GM12801 (cell line): ENCODE data around the gene RTF2.

ENCODE experiments used
- TF ChIP-seq, protein P1 (sequence below): IDR thresholded peaks from one replicate; pipeline ENCODE4 v1.5.1; 2011; ENCODE audit warnings: control low read depth; ENCODE audit not compliant: insufficient read length; ENCODE audit errors: extremely low read depth

The RTF2 gene

DNA sequence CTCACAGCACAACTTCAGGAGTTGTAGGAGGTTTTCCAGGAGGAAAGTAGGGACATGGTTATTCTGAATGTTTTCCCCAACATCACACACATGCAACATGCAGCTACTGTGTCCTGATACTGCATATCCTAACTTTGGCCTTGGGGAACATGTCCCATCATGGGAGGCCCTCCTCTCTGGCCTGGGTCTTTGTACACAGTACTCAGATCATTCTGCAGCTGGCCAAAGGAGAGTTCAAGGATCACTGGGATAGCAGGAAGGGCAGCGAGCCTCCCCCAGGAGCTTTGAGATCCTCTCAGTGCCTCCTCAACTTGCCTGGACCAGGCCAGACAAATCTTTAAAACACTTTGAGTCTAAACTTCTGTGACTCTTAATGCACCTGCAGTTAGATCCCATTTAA, 43.5 kb upstream of the RTF2 start:
- TF ChIP-seq, protein P1, sequence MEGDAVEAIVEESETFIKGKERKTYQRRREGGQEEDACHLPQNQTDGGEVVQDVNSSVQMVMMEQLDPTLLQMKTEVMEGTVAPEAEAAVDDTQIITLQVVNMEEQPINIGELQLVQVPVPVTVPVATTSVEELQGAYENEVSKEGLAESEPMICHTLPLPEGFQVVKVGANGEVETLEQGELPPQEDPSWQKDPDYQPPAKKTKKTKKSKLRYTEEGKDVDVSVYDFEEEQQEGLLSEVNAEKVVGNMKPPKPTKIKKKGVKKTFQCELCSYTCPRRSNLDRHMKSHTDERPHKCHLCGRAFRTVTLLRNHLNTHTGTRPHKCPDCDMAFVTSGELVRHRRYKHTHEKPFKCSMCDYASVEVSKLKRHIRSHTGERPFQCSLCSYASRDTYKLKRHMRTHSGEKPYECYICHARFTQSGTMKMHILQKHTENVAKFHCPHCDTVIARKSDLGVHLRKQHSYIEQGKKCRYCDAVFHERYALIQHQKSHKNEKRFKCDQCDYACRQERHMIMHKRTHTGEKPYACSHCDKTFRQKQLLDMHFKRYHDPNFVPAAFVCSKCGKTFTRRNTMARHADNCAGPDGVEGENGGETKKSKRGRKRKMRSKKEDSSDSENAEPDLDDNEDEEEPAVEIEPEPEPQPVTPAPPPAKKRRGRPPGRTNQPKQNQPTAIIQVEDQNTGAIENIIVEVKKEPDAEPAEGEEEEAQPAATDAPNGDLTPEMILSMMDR, result no peak

DNA sequence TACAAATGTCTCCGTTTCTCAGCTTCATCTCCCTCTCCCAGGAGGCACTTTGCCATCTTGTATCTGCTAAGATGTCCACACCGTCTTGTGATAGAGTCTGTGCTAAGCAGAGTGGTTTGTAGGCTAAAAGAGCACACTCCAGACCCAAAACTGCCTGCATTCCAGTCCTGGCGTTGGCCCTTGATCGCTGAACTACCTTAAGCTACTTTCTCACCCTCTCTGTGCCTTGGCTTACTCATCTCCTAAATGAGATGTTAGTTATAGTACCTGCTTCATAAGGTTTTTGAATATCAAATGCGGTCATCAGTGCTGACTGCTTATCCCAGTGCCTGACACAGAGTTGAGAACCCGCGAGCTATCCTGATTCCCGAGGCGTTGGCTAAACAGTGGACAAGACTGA, 42.4 kb upstream of the RTF2 start:
- TF ChIP-seq, protein P1, result no peak

DNA sequence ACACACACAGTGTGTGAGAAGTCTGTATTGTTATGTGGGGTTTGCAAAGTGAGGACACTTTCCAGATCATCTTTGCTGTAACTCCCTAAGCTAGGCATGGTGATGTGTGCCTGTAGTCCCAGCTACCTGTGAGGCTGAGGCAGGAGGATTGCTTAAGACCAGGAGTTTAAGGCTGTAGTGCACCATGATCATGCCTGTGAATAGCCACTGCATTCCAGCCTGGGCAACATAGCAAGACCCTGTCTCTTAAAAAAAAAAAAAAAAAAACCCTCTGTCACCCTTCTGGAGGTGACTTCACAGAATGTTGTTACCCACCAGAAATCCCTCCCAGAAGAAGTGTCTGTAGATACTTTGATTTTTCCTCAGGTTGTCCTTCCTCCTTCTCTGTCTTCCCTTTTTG, 41.5 kb upstream of the RTF2 start:
- TF ChIP-seq, protein P1, result no peak

DNA sequence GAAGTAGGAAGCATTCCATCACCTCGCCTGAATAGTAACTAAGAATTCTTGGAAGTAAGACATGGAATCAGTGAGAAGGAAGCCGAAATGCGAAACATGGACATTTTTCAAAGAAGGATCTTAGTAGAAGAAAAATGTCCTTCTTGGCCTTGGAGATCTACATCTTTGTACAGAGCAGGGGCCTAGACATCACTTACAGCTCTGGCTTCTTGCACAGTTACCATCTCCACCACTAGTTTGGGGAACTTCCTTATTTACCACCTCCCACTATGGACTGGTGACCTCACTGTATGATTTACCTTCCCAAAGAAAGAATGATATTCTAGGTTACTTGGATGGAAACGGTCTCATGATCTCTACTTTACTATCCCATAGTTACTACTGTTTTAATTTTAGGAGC, 40.6 kb upstream of the RTF2 start:
- TF ChIP-seq, protein P1, result no peak

DNA sequence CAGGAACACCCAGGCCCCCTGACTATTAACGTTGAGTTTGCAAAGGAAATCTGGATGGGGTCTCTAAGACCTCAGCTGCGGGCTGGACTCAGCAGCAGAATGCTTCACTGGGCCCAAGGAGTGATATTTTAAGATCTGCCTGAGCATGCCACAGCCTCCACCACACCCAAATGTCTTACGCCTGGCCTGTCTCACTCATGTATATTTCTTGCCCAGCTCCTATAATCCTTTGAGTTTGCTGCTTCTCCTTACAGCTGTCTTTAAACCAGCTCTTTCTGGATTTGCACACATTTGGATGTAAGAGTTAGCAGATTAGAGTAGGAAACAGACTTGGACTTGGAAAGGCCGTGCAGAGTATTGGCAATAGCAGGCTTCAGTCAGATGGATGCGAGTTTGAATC, 40.0 kb upstream of the RTF2 start:
- TF ChIP-seq, protein P1, result no peak

DNA sequence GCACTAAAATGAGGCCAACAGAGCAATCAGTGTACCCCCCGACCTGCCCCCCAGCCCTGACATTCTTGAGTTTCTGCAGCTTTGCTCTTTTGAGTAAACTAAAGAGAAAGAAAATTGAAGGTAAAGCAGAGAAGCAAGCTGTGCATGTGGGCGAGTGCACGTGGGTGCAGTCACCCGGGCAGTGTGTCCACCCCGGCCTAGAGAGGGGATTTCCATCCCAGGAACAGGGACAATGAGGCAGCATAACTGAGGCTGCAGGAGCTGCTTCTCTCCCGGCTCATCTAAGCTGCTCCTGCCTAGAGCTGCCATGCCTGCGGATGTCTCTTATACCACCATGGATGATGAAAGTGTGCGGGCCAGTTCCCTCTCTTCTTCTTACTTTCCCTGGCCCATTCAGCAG, 39.5 kb upstream of the RTF2 start:
- TF ChIP-seq, protein P1, result no peak

DNA sequence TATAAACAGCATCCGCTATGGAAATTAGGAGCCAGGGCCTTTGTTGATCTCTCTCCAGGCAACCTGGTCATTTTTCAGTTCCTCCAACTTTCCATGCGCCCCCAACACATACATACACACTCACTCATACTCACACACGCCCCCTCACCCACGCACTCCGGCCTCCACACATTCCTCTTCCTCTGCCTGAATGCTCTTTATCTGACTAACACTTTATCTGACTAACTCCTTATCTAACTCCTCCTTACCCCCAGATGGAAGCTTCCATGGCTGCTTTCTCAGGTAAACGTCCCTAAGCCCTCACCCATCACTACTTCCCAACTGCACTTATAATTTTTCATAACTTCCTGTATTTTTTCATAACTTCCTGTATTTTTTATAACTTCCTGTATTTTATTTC, 38.9 kb upstream of the RTF2 start:
- TF ChIP-seq, protein P1, result no peak

DNA sequence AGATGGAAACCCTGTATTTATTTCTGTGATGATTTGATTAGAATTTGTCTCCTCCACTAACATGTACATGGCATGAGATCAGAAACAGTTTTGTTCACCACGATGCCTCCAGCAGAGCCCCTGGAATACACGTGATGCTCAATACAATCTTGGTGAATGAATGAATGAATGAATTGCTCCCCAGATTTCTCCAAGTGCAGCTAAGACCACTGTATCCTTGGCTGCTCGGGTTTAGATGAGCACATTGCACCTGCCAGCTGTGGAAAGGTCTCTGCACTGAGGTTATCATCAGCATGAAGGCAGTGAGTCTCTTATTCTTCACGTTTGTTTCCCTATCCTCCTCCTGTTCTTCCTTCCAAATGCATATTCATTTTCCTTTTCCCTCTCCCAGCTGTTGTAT, 38.5 kb upstream of the RTF2 start:
- TF ChIP-seq, protein P1, result no peak
